AG09309 (cell line): ENCODE data around the gene MYO7A.

Experiments used
- DNase-seq: peaks from one replicate; pipeline ENCODE4 v3.0.0-alpha.2; 2010; ENCODE audit warnings: low read depth
- H3K4me3 ChIP-seq: 2 replicates; pipeline ENCODE4 v1.5.1; 2011; ENCODE audit warnings: mild to moderate bottlenecking, low read depth, low read length, moderate library complexity; ENCODE audit not compliant: control insufficient read depth
- TF ChIP-seq, protein P1 (sequence below): IDR thresholded peaks from 2 replicates; pipeline ENCODE4 v1.5.1; 2011; ENCODE audit warnings: mild to moderate bottlenecking, low read depth, low read length, inconsistent platforms; ENCODE audit not compliant: insufficient read depth, control insufficient read depth; ENCODE audit errors: missing control alignments

The MYO7A gene

DNA sequence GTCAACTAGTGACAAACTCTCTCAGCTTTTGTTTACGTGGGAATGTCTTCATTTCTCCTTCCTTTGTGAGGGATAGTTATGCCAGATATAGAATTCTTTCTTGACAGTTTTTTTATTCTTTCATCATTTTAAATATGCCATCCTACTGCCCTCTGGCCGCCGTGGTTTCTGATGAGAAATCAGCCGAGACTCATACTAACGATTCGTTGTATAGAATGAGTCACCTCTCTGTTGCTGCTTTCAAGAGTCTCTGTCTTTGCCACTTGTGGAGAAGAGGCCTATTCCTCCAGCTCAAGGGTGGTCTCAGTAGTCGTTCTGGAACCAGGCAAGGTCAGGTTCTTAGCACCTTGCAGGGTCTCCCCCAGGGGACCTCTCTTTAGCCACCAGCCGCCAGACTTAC is 8.0 kb downstream of the MYO7A start:
- DNase-seq, result no peak
- H3K4me3 ChIP-seq, result no peak overlapping the region
- TF ChIP-seq, protein P1, sequence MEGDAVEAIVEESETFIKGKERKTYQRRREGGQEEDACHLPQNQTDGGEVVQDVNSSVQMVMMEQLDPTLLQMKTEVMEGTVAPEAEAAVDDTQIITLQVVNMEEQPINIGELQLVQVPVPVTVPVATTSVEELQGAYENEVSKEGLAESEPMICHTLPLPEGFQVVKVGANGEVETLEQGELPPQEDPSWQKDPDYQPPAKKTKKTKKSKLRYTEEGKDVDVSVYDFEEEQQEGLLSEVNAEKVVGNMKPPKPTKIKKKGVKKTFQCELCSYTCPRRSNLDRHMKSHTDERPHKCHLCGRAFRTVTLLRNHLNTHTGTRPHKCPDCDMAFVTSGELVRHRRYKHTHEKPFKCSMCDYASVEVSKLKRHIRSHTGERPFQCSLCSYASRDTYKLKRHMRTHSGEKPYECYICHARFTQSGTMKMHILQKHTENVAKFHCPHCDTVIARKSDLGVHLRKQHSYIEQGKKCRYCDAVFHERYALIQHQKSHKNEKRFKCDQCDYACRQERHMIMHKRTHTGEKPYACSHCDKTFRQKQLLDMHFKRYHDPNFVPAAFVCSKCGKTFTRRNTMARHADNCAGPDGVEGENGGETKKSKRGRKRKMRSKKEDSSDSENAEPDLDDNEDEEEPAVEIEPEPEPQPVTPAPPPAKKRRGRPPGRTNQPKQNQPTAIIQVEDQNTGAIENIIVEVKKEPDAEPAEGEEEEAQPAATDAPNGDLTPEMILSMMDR, result no peak

DNA sequence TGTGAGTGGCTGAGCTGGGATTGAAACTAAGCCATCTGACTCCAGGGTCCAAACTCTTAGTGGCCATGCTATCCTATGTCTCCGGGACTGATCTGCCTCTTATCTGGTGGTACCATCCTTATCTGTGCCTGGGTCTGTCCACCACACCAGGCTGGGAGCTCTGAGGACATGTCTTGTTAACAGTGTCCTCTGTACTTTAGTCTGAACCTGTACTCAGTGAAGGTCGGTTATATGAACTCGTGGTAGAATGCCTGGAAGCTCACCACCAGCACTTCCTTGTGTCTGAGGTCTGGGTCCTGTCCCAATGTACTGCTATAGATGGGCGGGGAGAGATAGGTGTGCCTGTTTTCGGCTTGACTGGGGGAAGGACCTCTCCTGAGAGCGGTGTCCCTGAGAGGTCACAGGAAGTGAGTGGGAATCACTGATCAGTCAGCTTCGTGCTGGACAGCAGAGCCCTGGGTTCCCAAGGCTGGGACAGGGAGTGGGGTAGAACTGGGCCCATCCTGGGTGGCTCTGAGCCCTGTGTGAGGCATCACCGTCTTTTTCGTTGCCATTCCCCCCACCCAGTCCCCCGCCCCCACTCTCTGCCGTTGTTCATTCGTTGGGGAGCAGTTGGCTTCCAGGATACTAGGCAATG is 8.9 kb downstream of the MYO7A start:
- no peak overlapping the region for H3K4me3 ChIP-seq
- DNase-seq, result no peak
- TF ChIP-seq, protein P1, result no peak

DNA sequence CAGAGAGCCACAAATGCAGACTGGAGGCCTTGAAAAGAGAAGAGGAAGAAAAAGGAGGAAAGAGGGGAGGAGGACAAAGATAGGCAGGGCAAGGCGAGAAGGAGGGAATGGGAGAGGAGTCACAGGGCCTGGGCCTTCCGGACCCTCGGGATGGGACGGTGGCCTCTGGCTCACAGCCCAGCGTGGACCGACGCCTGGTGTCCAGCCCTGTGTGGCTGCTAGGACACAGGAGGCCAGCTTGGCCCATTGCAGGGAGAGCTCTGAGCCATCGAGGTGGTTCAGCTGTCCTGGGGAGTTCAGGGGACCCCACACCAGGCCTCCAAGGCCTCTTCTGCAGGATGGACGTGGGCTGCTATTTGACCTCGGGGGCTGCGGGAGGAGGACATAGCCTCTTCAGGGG is 9.4 kb downstream of the MYO7A start:
- H3K4me3 ChIP-seq, result no peak overlapping the region
- DNase-seq, result no peak
- TF ChIP-seq, protein P1, result no peak

DNA sequence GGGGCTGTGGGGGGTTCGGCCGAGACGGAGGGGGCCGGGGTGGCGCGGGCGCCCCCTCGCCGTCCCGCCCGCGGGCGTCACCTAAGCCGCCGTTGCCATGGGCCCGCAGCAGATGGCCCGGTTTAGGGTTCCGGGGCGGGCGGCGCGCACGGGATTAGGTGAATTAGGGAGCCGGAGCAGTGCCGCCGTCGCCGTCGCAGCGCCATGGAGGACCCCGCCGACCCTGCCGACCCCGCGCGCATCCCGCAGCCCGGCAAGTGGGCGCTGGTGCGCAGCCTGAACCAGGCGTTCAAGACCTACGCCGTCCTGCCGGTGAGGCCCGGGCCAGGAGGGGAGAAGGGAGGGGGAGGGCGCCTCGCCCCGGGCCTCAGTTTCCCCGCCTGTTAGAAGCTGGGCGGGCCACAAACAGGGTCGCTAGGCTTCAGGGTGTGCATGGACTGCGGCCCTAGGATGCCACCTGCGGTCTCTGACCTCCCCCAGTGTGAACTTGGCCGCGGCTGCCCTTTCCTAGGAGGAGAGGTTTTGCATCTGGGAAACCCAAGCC is 10.1 kb downstream of the MYO7A start:
- TF ChIP-seq, protein P1, result no peak
- no peak for DNase-seq
- no peak overlapping the region for H3K4me3 ChIP-seq

DNA sequence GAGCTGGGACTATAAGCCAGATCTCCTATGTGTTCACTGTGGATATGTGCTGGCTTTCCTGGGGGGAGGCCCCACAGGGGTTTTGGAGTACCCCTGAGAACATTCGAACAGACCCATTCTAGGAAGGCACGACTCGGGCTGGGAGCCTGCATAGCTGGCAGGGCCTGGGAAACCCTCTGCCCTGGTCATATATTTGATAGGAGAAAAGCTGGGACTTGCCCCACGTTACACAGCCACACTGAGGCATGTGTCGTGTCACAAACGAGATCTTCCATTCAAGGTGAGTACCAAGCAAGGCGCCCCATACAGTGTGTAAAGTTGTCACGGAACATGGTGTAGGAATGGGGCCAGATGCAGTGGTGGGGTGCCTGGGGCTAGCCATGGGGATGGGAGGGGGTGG is 11.2 kb downstream of the MYO7A start:
- no peak overlapping the region for H3K4me3 ChIP-seq
- TF ChIP-seq, protein P1, result no peak
- DNase-seq, result no peak

DNA sequence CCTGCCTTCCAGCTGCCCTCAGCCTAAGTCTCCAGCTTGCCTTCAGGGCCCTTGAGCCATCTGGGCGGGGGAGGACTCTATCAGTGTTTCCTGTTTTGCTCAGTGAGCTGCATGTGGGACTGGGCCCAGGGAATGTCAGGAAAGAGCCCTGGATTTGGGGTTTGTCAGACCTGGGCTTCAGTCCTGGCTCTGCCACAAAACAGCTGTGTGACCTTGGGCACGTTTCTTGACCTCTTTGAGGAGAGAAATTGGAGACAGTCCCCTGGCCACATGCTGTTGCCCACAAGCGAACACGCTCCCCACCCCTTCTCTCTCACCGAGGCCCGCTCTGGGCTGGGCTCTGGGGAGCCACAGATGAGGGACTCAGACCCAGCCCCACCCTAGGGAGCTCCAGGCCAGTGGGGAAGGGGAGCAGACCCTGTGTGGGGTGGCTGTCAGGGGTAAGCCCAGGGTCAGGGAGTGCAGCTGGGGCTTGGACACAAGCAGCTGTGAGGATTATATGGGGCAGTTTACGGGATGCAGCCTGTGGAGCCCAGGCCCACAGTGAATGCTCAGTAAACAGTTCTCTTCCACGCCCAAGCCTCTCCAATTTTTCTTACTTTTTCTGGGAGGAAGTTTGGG is 12.3 kb downstream of the MYO7A start:
- TF ChIP-seq, protein P1, result no peak
- DNase-seq, result no peak
- H3K4me3 ChIP-seq, result no peak overlapping the region
